ENCODE data around the gene SAMD11.

Gene SAMD11

DNA sequence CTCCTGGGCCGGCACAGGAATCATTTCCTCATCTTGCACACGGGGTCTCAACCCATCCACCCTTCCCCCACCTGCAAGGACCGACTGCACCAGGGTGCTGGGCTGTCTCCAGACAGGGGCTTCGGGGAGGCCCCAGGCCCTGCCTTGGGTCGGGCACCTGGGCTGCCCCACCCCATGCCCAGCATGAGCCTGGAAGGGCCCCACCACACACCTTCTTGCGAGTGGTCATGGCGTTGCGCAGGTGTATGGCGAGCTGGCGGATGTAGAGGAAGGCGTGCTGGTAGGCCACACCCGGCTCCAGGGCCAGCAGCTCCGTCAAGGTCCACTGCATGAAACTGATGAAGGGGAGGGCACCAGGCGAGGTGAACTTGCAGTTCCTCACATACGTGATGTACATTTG lies 28.5 kb downstream of the SAMD11 start:
- no peak overlapping the region for H3K27ac ChIP-seq
- no peak for TF ChIP-seq CTCF (conservative IDR thresholded peaks at IDR 0.05)
- TF ChIP-seq ZFX (IDR thresholded peaks at IDR 0.05): no peak

DNA sequence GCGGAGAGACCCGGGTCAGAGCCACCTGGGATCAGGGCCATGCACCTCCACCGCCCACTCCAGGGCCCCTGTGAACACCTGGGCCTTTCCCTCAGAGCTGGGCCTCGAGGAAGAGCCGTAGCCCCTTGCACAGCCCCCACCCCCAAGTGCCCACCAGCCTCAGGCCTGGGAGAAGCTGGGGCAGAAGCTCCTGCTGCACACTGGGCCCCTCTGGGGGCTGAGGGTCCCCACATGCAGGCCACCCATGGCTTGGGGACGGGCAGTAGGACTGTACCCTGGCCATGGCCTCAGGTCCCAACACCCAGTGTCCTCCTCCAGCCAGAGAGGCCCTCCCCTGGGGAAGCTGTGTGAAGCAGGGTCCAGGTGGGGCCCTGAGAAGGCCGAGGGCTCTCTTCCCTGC lies 28.9 kb downstream of the SAMD11 start:
- TF ChIP-seq CTCF (conservative IDR thresholded peaks at IDR 0.05): no peak
- TF ChIP-seq ZFX (IDR thresholded peaks at IDR 0.05): no peak
- H3K27ac ChIP-seq: no peak overlapping the region

DNA sequence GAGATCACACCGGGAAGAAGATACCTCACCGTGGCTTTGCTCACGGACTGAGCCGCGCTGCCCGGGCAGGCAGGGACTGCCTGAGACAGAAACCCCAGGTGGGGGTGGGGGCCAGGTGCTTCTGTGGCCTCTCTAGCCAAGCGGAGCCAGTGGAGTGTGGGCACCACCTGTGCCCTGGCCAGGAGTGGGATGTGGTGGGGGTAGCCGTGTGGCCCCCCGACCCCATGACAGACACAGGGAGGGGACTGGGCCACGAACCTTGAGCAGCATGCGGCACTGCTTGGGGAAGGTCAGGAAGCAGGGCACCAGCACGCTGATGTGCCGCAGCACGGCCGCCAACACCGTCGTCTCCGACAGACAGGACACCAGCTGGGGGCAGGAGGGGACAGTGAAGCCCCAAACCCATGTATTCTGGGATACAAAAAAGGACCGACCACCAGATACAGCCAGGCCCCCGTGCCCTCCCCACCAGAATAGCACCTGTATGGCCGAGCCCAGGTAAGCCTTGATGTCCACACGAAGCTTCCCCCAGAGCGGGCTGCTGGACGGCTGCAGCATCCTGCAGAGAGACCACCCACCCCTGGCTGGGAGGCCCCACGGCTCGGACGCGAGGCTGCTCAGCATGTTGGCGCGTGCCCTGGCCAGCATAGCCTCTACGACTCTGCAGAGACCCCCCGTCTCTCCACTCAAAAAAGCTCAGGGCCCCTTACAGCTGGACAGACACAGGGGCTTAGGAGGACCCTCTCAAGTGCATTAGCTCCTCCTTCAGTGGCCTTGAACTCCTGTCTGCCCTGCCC lies 30.0 kb downstream of the SAMD11 start:
- H3K27ac ChIP-seq: no peak overlapping the region
- no peak for TF ChIP-seq CTCF (conservative IDR thresholded peaks at IDR 0.05)
- TF ChIP-seq ZFX (IDR thresholded peaks at IDR 0.05): no peak

GRCh38 chr1:954927-955326 lies 31.2 kb downstream of the SAMD11 start:
- H3K27ac ChIP-seq: no peak overlapping the region
- TF ChIP-seq ZFX (IDR thresholded peaks at IDR 0.05) (no peak), CTCF (conservative IDR thresholded peaks at IDR 0.05) (no peak)

DNA sequence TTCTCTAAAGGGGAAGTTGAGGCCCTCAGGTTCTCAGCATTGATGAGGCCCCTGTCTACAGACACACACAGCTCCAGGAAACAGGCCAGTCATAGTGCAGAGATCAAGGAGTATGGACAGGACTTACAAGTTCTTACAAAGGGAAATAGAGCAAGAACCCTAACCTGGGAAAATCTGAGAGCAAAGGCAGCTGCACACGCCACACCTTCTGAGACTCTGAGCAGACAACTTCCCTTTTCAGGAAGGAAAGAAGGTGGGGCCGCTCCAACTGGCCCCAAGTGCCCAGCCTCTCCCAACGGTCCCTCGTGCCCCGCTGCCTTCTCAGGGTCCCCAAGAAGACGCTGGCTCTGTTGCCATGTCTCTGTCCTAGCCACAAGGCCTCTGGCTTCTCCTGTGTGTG lies 31.8 kb downstream of the SAMD11 start:
- TF ChIP-seq CTCF (conservative IDR thresholded peaks at IDR 0.05) (no peak), ZFX (IDR thresholded peaks at IDR 0.05) (no peak)
- H3K27ac ChIP-seq: no peak overlapping the region

DNA sequence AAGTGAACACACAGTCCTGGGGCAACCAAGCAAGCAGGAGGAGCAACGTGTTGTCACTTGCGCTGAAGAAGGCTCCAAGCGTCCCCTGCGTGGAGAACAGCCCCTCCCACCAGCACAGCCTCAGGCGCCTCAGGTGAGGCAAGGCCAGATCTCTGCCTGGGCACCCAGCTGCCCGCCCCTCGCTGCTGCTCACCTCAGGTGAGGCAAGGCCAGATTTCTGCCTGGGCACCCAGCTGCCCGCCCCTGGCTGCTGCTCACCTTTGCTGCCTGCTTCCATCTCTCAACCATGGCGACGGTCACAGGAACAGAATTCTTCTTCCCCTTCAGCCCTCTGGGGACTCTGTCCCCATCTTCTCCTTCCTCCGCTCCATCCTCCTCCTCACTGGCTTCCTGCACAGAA lies 32.9 kb downstream of the SAMD11 start:
- TF ChIP-seq ZFX (IDR thresholded peaks at IDR 0.05) (no peak), CTCF (conservative IDR thresholded peaks at IDR 0.05) (no peak)
- no peak overlapping the region for H3K27ac ChIP-seq

- peak within 1 kb of the TSS; percentile 85 for H3K27ac ChIP-seq
- TF ChIP-seq CTCF (conservative IDR thresholded peaks at IDR 0.05) (no peak), ZFX (IDR thresholded peaks at IDR 0.05) (no peak)
Measured at GRCh38 chr1:958823-959730, 35.4 kb downstream of the SAMD11 start, which contains the start of gene NOC2L. Gene NOC2L, minus strand, starts transcription at chr1:959256. Its CDS starts 16 bp downstream, at chr1:959240.

Data from C4-2B (cell line).